Neutrophil (primary cell): Measurements from ENCODE around the gene EHBP1.
"Not testable (repeated sequence)": the region's sequence is repeated elsewhere in the genome, so short reads cannot be mapped to it uniquely, and the experiment has no call there.

ENCODE experiments used
- H3K27ac ChIP-seq: fragments of 200-600 bp; sonication (generic); 2 replicates; pipeline ENCODE4 v1.5.1; 2016; ENCODE audit warnings: mild to moderate bottlenecking, moderate library complexity
- H3K27me3 ChIP-seq: fragments of 200-600 bp; sonication (generic); 2 replicates; pipeline ENCODE4 v1.6.0; 2016; ENCODE audit warnings: mild to moderate bottlenecking
- H3K36me3 ChIP-seq: fragments of 200-600 bp; sonication (generic); 2 replicates; pipeline ENCODE4 v1.5.1; 2017
- H3K4me1 ChIP-seq, 2 experiments: fragments of 200-600 bp in 1 of 2; sonication (generic) in 1 of 2; 1 replicate in 1 of 2; 2 replicates in 1 of 2; pipeline versions ENCODE4 v1.5.1 to v1.6.1; 2013 to 2016; ENCODE audit warnings: low read depth in 1 of 2, low read length in 1 of 2, mild to moderate bottlenecking in 1 of 2, moderate library complexity in 1 of 2; ENCODE audit not compliant: control insufficient read depth in 1 of 2, insufficient read depth in 1 of 2
- H3K4me3 ChIP-seq, 2 experiments: fragments of 200-600 bp in 1 of 2; sonication (generic) in 1 of 2; 1 replicate in 1 of 2; 2 replicates in 1 of 2; pipeline ENCODE4 v1.5.1; 2013 to 2016; ENCODE audit warnings: low read depth in 1 of 2, low read length in 1 of 2, mild to moderate bottlenecking in 1 of 2, moderate library complexity in 1 of 2
- H3K9me3 ChIP-seq: fragments of 200-600 bp; sonication (generic); 2 replicates; pipeline ENCODE4 v1.5.1; 2016
- CTCF ChIP-seq: fragments of 200-600 bp; sonication (generic); IDR thresholded peaks from 2 replicates; pipeline ENCODE4 v1.5.1; 2016; ENCODE audit warnings: antibody characterized with exemption

EHBP1 gene

GRCh38 chr2:62711832-62712494 is 6.5 kb downstream of the EHBP1 start:
- no peaks in the 10 kb centered on the region for H3K4me1 ChIP-seq
- H3K36me3 ChIP-seq, result no peaks in the 10 kb centered on the region
- no peak overlapping the region for H3K4me3 ChIP-seq
- no peak for TF ChIP-seq CTCF
- no peak overlapping the region for H3K27ac ChIP-seq
- H3K27me3 ChIP-seq, result no peaks in the 10 kb centered on the region
- H3K9me3 ChIP-seq, result no peaks in the 10 kb centered on the region

GRCh38 chr2:62713196-62713595 is 7.7 kb downstream of the EHBP1 start:
- not testable (repeated sequence) for H3K27me3 ChIP-seq, H3K4me3 ChIP-seq, H3K36me3 ChIP-seq, H3K9me3 ChIP-seq, H3K27ac ChIP-seq, H3K4me1 ChIP-seq

- H3K9me3 ChIP-seq, result no peaks in the 10 kb centered on the region
Observed at GRCh38 chr2:62713837-62714236, 8.3 kb downstream of the EHBP1 start.

GRCh38 chr2:62716768-62717167 is 11.3 kb downstream of the EHBP1 start:
- Histone ChIP-seq H3K4me1 (no peaks in the 10 kb centered on the region), H3K27me3 (no peaks in the 10 kb centered on the region), H3K4me3 (no peak overlapping the region), H3K9me3 (no peaks in the 10 kb centered on the region), H3K27ac (no peak overlapping the region), H3K36me3 (no peaks in the 10 kb centered on the region)
- no peak for TF ChIP-seq CTCF

More at GRCh38 chr2:62713837-62714236, 8.3 kb downstream of the EHBP1 start:
- no peaks in the 10 kb centered on the region for H3K4me1 ChIP-seq
- no peak for TF ChIP-seq CTCF
- no peak overlapping the region for H3K4me3 ChIP-seq
- H3K27ac ChIP-seq, result no peak overlapping the region
- no peaks in the 10 kb centered on the region for H3K36me3 ChIP-seq
- H3K27me3 ChIP-seq, result no peaks in the 10 kb centered on the region

GRCh38 chr2:62717503-62718081 is 12.1 kb downstream of the EHBP1 start:
- H3K27me3 ChIP-seq, result no peaks in the 10 kb centered on the region
- TF ChIP-seq CTCF, result no peak
- no peaks in the 10 kb centered on the region for H3K36me3 ChIP-seq
- no peak overlapping the region for H3K27ac ChIP-seq
- no peaks in the 10 kb centered on the region for H3K4me1 ChIP-seq
- H3K9me3 ChIP-seq, result no peaks in the 10 kb centered on the region
- no peak overlapping the region for H3K4me3 ChIP-seq

GRCh38 chr2:62718225-62718822 is 12.8 kb downstream of the EHBP1 start:
- no peak overlapping the region for H3K27ac ChIP-seq
- no peak for TF ChIP-seq CTCF
- H3K27me3 ChIP-seq, result no peaks in the 10 kb centered on the region
- no peak overlapping the region for H3K4me3 ChIP-seq
- H3K36me3 ChIP-seq, result no peaks in the 10 kb centered on the region
- H3K9me3 ChIP-seq, result no peaks in the 10 kb centered on the region
- no peaks in the 10 kb centered on the region for H3K4me1 ChIP-seq
